A673 (cell line): ENCODE measurements around the gene GMNC. TPM values are rescaled to one million over a fixed set of nuclear protein-coding genes. Genes with fewer than 3 reads are reported as not detected.
"Not testable (repeated sequence)": the region's sequence is repeated elsewhere in the genome, so short reads cannot be mapped to it uniquely, and the experiment has no call there.

Experiments
- BruUV-seq: library from RNA; stranded (reverse); fragments of 400-500 nt; replicated peaks from 2 replicates; lab custom pipeline; 2021; lab: Mats Ljungman, UMichigan
- CTCF ChIA-PET: fragments of 300-600 bp; sonication (Branson Sonifier 250); formaldehyde crosslinking; loops from one replicate; lab custom pipeline; 2022; ENCODE audit warnings: antibody characterized with exemption; lab: Charles Lee
- POLR2A ChIA-PET: fragments of 300-600 bp; sonication (Branson Sonifier 250); formaldehyde crosslinking; loops from one replicate; lab custom pipeline; 2022; ENCODE audit warnings: antibody characterized with exemption; ENCODE audit not compliant: low non-redundant PET; lab: Charles Lee
- DNase-seq: peaks from one replicate; pipeline ENCODE4 v3.0.0-alpha.2; 2015; ENCODE audit warnings: low spot score
- H3K27ac ChIP-seq: fragments of 200-600 bp; sonication (generic); 2 replicates; pipeline ENCODE4 v1.5.1; 2016; ENCODE audit warnings: mixed run types, low read depth, mild to moderate bottlenecking, mixed read lengths, antibody characterized with exemption, low read length; ENCODE audit not compliant: poor library complexity, severe bottlenecking
- H3K27me3 ChIP-seq: fragments of 200-600 bp; sonication (generic); replicated peaks from 2 replicates; pipeline ENCODE4 v1.6.1; 2017; ENCODE audit warnings: mixed run types, low read depth, mild to moderate bottlenecking, mixed read lengths, antibody characterized with exemption, low read length; ENCODE audit not compliant: insufficient read depth, poor library complexity
- H3K36me3 ChIP-seq: fragments of 200-600 bp; sonication (generic); 2 replicates; pipeline ENCODE4 v1.6.1; 2016; ENCODE audit warnings: mixed run types, mild to moderate bottlenecking, mixed read lengths, antibody characterized with exemption, low read length; ENCODE audit not compliant: insufficient read depth, poor library complexity, severe bottlenecking
- H3K4me1 ChIP-seq: fragments of 200-600 bp; sonication (generic); 2 replicates; pipeline ENCODE4 v1.6.1; 2017; ENCODE audit warnings: mixed run types, mild to moderate bottlenecking, mixed read lengths, antibody characterized with exemption, low read length; ENCODE audit not compliant: insufficient read depth, poor library complexity, severe bottlenecking
- H3K4me3 ChIP-seq: fragments of 200-600 bp; sonication (generic); 2 replicates; pipeline ENCODE4 v1.5.1; 2016; ENCODE audit warnings: low read depth, mixed run types, mild to moderate bottlenecking, mixed read lengths, low read length; ENCODE audit not compliant: poor library complexity, severe bottlenecking
- H3K9me3 ChIP-seq: fragments of 200-600 bp; sonication (generic); 2 replicates; pipeline ENCODE4 v1.6.1; 2016; ENCODE audit warnings: mixed run types, low read depth, mild to moderate bottlenecking, mixed read lengths, antibody characterized with exemption, low read length; ENCODE audit not compliant: poor library complexity, severe bottlenecking
- EZH2 ChIP-seq: fragments of 200-600 bp; sonication (generic); IDR thresholded peaks from 2 replicates; pipeline ENCODE4 v1.6.1; 2017; ENCODE audit warnings: borderline replicate concordance, low read depth, mild to moderate bottlenecking, mixed read lengths, antibody characterized with exemption, low read length; ENCODE audit not compliant: poor library complexity, severe bottlenecking
- intact Hi-C: fragments of 100-400 bp; cut with micrococcal nuclease; formaldehyde crosslinking; loops from one replicate; pipeline ENCODE4 v1.10.0; 2022; ENCODE audit not compliant: unreplicated experiment
- total RNA-seq: library from RNA; stranded (reverse); gene quantifications from 2 replicates; pipeline ENCODE4 v1.2.3, GENCODE V29; 2021
- TF ChIP-seq, protein P1 (sequence below): fragments of 300-800, 200-600 bp; sonication (generic); conservative IDR thresholded peaks from 2 replicates; pipeline ENCODE4 v1.5.1; 2017; ENCODE audit warnings: low read depth, mild to moderate bottlenecking, antibody characterized with exemption, low read length, moderate library complexity, mixed read lengths

The GMNC gene
- total RNA-seq, 1 experiment from 2014 or later = 3.7 TPM

DNA sequence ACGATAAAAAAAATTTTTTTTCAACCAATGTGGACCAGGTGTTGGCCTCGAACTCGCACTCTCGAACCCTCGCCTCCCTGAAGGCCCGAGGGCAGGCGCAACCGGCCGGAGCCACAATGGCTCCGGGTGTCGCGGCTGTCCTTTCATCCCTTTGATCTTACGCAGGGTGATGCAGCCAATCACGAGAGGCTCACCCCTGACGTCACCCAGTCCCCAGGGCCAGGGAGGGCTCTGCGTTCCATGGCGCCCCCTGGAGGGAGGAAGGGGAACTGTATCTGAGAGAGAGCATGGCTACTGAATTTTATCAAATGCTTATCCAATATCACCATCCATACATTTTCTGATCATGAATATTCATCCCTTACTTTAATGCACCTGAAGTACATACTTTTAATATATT, 15.4 kb upstream of the GMNC start:
- intact Hi-C loops = no loop called here
- ChIA-PET POLR2A (no interaction called here), CTCF (no interaction called here)
- BruUV-seq = no TSS peak
- Histone ChIP-seq H3K4me3 (no peak overlapping the region), H3K36me3 (no peaks in the 10 kb centered on the region), H3K4me1 (peaks cover 2% of the 10 kb centered on the region), H3K27me3 (no peaks in the 10 kb centered on the region), H3K9me3 (no peaks in the 10 kb centered on the region), H3K27ac (no peak overlapping the region)
- DNase-seq = no peak
- TF ChIP-seq EZH2 = no peak
- TF ChIP-seq, protein P1, sequence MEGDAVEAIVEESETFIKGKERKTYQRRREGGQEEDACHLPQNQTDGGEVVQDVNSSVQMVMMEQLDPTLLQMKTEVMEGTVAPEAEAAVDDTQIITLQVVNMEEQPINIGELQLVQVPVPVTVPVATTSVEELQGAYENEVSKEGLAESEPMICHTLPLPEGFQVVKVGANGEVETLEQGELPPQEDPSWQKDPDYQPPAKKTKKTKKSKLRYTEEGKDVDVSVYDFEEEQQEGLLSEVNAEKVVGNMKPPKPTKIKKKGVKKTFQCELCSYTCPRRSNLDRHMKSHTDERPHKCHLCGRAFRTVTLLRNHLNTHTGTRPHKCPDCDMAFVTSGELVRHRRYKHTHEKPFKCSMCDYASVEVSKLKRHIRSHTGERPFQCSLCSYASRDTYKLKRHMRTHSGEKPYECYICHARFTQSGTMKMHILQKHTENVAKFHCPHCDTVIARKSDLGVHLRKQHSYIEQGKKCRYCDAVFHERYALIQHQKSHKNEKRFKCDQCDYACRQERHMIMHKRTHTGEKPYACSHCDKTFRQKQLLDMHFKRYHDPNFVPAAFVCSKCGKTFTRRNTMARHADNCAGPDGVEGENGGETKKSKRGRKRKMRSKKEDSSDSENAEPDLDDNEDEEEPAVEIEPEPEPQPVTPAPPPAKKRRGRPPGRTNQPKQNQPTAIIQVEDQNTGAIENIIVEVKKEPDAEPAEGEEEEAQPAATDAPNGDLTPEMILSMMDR = peak; percentile 59

DNA sequence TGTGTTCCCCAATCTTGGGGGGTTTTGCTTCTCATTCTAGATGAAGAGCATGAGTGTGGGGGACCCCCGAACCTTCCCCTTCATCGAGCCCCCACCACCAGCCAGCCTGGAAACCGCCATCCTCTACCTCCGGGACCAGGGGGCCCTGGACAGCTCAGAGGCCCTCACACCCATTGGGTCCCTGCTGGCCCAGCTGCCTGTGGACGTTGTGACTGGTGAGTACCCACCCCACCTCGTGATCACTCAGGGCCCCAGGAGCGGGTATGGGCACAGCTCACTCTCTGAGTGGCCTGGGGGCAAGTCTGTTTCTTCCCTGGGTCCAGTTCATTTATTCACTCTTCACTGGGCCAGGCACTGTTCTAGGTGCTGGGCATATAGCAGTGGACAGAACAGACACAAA, 13.9 kb upstream of the GMNC start:
- H3K4me3 ChIP-seq, CTCF ChIA-PET, DNase-seq, H3K27ac ChIP-seq, intact Hi-C loops, BruUV-seq, H3K9me3 ChIP-seq, H3K27me3 ChIP-seq, POLR2A ChIA-PET, H3K4me1 ChIP-seq, H3K36me3 ChIP-seq: not testable (repeated sequence)

DNA sequence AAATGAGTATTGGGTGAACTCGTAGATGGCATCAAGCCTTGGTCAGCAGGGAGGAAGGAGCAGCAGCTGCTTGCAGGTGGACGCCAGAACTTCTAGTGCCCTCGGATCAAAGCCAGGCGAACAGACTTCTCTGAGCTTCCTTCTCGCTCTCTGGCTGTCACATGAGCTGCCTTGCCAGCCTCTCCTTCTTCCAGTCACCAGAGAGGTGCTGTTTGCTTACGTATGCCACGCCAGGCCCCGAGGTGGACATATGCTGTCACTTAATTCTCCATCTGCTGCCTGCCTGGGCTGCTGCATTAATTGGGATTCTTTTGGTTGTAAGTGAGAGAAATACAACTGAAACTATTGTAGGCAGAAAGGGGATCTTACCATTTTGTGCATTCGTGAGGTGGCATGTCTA, 12.6 kb upstream of the GMNC start:
- H3K36me3 ChIP-seq, H3K9me3 ChIP-seq, H3K27ac ChIP-seq, H3K27me3 ChIP-seq, POLR2A ChIA-PET, BruUV-seq, intact Hi-C loops, DNase-seq, H3K4me1 ChIP-seq, H3K4me3 ChIP-seq: not testable (repeated sequence)
- CTCF ChIA-PET = interaction anchor here (0.6 kb wide), 1 partner anchor 9 kb away, joined by 3 read pairs; no protein-coding TSS in a partner anchor

DNA sequence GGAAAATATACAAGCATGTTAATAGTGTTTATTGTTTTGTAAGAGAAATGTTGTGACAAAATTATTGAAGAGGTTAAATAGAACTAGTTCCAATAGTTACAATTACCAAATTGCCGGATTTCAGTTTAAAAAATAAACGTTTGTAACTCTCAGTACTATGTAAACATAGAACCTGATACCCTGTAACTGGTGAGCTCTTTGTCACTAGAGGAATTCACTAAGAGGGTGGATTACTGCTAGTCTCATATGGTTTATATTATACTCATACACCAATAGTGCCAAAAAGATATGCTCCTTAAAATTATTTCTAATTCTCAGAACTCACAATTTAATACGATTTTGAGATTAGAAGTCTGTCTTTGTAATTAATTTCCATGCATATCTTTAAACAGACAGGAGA, 7.6 kb upstream of the GMNC start:
- no peaks in the 10 kb centered on the region for H3K36me3 ChIP-seq
- no peak for DNase-seq
- no peak for TF ChIP-seq EZH2
- H3K9me3 ChIP-seq = no peaks in the 10 kb centered on the region
- no peaks in the 10 kb centered on the region for H3K4me1 ChIP-seq
- POLR2A ChIA-PET = no interaction called here
- no peaks in the 10 kb centered on the region for H3K27me3 ChIP-seq
- BruUV-seq = no TSS peak
- no peak overlapping the region for H3K4me3 ChIP-seq
- CTCF ChIA-PET = no interaction called here
- intact Hi-C loops = no loop called here
- H3K27ac ChIP-seq = no peak overlapping the region

DNA sequence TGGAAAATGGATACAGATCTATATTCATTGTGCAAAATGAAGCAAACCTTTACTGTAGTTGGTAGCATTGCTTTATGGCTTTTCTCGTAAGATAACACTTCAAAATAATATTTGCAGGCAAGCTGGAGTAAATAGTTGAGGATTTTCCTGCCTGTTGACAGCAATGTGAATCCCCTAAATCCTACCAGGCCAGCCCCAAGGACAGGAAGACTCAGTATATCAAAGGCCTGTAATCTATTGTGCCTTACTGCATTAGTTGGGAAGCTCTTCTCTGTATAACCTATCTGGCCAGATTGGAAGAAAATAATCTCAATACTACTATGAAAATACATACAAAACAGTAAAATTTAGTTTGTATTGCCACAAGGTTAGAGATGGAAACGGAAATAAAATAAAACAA, 4.6 kb upstream of the GMNC start:
- H3K36me3 ChIP-seq = no peaks in the 10 kb centered on the region
- CTCF ChIA-PET = no interaction called here
- POLR2A ChIA-PET = no interaction called here
- H3K4me1 ChIP-seq = no peaks in the 10 kb centered on the region
- no peak for DNase-seq
- intact Hi-C loops = no loop called here
- TF ChIP-seq EZH2 = no peak
- TF ChIP-seq, protein P1 = no peak
- H3K27me3 ChIP-seq = no peaks in the 10 kb centered on the region
- no peak overlapping the region for H3K27ac ChIP-seq
- H3K9me3 ChIP-seq = no peaks in the 10 kb centered on the region
- H3K4me3 ChIP-seq = no peak overlapping the region
- BruUV-seq = no TSS peak
